Activated CD8-positive, alpha-beta memory T cell treated with anti-CD3 and anti-CD28 coated beads for 4 hours (primary cell): ENCODE measurements around the gene CALCR.

Experiments
- DNase-seq, 2 donors: peaks; one replicate each; pipeline ENCODE4 v3.0.0-alpha.2; 2020; ENCODE audit warnings: low read depth in 2 of 2

The CALCR gene

GRCh38 chr7:93448176-93448575, 126.3 kb downstream of the CALCR start:
- no peak for DNase-seq

- DNase-seq, result no peak
Observed at GRCh38 chr7:93447509-93447908, 127.0 kb downstream of the CALCR start.

- DNase-seq, result no peak
Observed at GRCh38 chr7:93442478-93443224, 131.9 kb downstream of the CALCR start.

- DNase-seq, result no peak
Observed at GRCh38 chr7:93435791-93436190, 138.7 kb downstream of the CALCR start.

GRCh38 chr7:93432130-93432529, 142.4 kb downstream of the CALCR start:
- DNase-seq, result no peak

DNA sequence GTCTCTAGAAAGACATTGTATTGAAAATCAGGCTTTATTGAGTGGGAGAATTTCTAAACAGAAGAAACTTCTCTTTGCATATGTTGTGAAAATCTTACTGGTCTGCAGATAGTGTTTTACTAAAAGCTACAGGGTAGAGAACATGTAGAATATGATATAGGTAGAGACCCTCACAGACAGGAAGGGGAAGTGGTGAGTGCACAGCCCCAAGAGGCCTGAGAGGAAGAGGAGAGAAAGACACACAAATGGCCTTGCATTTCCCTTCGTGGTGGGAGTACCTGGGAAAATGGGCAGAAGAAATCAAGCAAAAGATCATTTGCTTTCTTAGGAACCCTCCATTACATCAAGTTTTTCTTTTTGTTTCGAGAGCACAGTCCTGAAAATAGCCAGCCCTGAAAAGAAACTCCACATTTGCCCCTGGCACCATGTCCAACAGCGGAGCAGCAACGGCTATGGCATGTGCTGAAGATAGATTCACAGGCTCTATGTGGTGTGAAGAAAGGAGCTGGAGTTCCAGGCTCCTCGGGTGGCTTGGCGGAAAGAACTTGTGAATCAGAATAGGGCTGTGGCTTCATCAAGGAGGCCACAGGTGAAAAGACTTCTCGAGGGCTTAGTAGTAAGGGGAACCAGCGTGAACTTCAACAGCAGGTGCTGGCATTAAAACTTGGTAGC, 143.5 kb downstream of the CALCR start:
- DNase-seq, result no peak

GRCh38 chr7:93429563-93429962, 145.0 kb downstream of the CALCR start:
- no peak for DNase-seq

DNA sequence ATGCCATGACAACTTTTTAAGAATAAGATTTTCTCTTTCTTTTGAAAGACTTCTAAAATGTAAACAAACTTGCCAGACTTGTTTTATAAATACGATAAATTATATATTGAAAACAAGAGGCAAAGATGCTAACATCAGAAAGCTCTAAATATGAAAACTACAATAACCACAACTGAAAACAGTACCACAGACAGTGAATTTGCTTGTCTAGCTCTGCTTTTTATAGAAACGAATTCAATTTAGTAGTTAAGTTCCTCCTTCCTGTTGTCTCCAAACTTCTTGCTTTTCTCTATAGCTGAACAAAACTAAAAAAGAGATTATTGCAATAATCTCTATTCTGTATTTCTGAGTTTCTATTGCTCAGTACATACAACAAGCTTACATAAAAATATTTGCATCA, 147.4 kb downstream of the CALCR start:
- DNase-seq, result no peak

GRCh38 chr7:93426155-93426696, 148.3 kb downstream of the CALCR start:
- DNase-seq, result no peak

GRCh38 chr7:93414574-93414973, 159.9 kb downstream of the CALCR start:
- DNase-seq, result no peak

DNA sequence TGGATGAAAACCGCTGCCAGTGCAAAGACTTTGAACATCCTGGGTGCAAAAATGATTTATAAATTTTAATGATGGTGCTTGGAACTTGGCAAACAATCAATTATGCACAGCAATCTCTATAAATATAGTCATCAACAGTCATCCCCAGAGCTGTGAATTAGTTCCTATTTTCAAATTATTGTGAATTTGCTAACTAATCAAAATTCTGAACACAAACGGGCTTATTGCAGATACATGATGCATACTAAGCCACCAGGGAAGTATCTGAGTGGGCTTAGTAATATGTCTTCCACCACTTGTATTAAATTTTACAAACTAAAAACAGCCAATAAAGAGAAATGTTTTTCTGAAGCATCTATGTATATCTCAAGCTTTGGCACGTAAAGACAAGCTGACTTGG, 165.2 kb downstream of the CALCR start:
- DNase-seq, result no peak

GRCh38 chr7:93407239-93407638, 167.3 kb downstream of the CALCR start:
- DNase-seq, result no peak

DNA sequence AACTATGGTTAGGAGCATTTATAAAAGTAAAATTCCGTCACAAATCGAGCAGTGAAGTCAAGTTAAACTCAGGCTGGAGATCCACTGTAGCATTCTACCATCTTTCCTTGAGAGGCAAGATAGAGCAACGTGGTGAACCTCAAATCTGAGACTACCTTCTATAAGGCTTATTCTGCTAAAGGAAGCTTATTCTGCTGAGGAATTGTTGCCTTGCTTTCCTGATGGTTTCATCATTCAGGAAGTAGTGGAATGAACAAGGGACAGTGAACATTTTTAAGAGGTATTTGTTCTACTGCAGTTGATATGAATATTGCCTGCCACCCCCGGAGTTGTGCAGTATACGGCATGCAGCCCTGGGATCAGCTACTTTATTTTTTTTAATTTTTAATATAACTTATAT, 171.6 kb downstream of the CALCR start:
- DNase-seq, result no peak

DNA sequence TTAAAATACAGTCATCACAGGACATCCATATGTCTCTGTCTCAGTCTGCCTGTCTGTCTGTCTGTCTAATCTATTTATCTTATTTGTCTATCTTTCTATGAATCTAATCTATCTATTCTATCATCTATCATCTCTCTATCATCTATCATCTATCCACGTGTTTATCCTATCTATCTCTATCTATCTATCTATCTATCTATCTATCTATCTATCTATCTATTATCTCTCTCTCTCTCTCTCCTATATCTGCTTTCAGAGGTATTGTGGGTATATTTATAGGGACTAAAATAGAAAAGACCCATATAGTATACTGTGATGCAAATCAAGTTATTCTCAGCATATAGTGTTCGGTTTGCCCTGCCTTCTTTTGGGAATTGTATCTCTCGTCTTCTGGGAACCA, 174.9 kb downstream of the CALCR start:
- DNase-seq, result no peak

DNA sequence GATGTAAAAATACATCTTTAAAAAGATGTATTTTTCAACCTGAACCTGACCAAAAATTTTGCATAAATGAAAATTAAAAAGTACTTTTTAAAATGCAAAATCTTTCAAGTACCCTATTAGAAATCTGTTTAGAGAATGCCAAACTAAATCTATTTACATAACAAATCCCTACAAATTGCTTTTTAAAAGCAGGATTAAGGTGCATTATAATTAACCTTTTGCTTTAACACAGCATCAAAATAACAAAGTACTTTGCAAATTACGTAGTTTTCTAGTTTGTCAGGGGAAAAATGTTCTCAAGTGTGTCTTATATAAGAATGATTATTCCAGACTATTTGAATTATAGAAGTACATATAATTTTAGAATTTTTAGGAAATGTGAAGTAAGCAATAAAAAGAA, 181.5 kb downstream of the CALCR start:
- DNase-seq, result no peak

DNA sequence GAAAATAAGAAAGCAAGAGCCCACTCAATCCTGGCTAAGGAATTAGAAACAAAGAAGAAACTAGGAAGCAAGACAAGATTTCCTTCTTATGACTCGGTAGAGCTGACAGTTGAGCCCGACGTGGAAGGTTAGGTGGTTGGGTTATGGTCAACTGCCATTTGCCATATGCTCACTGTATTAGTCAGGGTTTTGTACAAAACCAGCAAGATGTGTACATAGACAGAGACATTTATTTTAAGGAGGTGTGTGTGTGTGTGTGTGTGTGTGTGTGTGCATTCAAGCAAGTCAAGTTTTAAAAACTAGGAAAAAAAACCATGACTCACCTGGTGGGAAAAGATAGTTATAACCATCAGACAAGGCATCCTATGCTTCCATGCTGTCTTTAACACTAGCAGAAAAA, 183.9 kb downstream of the CALCR start:
- DNase-seq, result no peak

DNA sequence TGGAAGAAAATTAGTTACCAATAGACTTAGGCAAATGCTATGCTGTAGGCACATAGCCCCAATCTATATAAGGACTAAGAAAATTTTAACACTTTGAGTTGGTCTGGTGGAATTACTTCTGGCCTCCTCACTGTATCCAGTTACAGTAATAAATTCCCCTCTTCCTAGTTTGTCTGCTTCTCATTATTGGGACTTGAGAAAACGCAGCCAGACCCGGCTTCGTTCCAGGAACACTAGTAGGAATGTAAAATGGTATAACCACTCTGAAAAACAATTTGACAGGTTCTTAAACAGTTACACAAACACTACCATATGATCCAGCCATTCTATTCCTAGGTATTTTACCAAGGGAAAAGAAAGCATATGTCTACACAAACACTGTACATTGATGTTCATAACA, 192.2 kb downstream of the CALCR start:
- no peak for DNase-seq

- no peak for DNase-seq
Observed at GRCh38 chr7:93378131-93378760, 196.3 kb downstream of the CALCR start.

DNA sequence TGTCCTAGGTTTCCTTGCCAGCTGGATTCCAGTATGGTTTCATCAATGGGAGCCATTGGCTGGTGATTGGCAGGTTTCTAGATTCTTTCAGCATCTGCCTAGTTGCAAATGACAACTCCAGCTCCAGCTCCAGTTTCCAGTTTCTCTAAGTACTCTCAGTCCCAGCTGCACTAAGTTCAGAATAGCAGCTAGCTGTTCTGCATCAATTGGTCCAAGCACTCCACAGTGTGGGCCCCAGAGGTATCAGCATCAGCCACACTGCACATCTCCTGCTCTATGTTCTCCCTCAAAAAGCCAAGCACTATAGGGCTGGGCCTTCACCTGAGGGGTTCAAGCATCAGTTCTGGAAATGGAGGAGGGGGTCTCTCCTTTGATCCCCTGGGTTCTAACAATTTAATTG, 198.9 kb downstream of the CALCR start:
- DNase-seq, result no peak
